GM12878 (cell line): ENCODE measurements around the gene WDFY4. TPM values are rescaled to one million over a fixed set of nuclear protein-coding genes. Genes with fewer than 3 reads are reported as not detected.

ENCODE experiments used
- CBFB ChIP-seq: IDR thresholded peaks from 2 replicates; pipeline ENCODE4 v1.6.1; 2016; ENCODE audit warnings: antibody characterized with exemption, low read depth
- CBX3 ChIP-seq: fragments of 200-600 bp; sonication (generic); IDR thresholded peaks from 2 replicates; pipeline ENCODE4 v1.6.1; 2016; ENCODE audit warnings: low read depth, borderline replicate concordance
- CREB1 ChIP-seq: IDR thresholded peaks from 2 replicates; pipeline ENCODE4 v1.6.1; 2012; ENCODE audit warnings: low read depth, mild to moderate bottlenecking, inconsistent platforms
- DPF2 ChIP-seq: fragments of 450-650 bp; IDR thresholded peaks from 2 replicates; pipeline ENCODE4 v1.6.1; 2017; ENCODE audit warnings: mild to moderate bottlenecking
- E2F8 ChIP-seq: fragments of 450-650 bp; IDR thresholded peaks from 2 replicates; pipeline ENCODE4 v1.6.1; 2018; ENCODE audit warnings: mild to moderate bottlenecking, low read depth, moderate library complexity; ENCODE audit not compliant: partially characterized antibody
- IRF4 ChIP-seq: IDR thresholded peaks from 2 replicates; pipeline ENCODE4 v1.6.1; 2011; ENCODE audit warnings: low read depth, low read length
- MLLT1 ChIP-seq: fragments of 450-650 bp; IDR thresholded peaks from 2 replicates; pipeline ENCODE4 v1.6.1; 2016; ENCODE audit warnings: mild to moderate bottlenecking
- NFIC ChIP-seq: IDR thresholded peaks from 2 replicates; pipeline ENCODE4 v1.6.1; 2012; ENCODE audit warnings: low read depth, mild to moderate bottlenecking, inconsistent platforms, low read length, moderate library complexity
- NFXL1 ChIP-seq: fragments of 450-650 bp; IDR thresholded peaks from 2 replicates; pipeline ENCODE4 v1.6.1; 2017; ENCODE audit warnings: antibody characterized with exemption, mild to moderate bottlenecking, borderline replicate concordance
- NFYB ChIP-seq: IDR thresholded peaks from 2 replicates; pipeline ENCODE4 v1.6.1; 2011; ENCODE audit warnings: low read depth, mild to moderate bottlenecking, low read length, improper control_type of control experiment, moderate library complexity; ENCODE audit not compliant: insufficient read depth
- NKRF ChIP-seq: fragments of 450-650 bp; conservative IDR thresholded peaks from 2 replicates; pipeline ENCODE4 v1.6.1; 2017; ENCODE audit warnings: mild to moderate bottlenecking, moderate library complexity
- NR2C1 ChIP-seq: fragments of 450-650 bp; IDR thresholded peaks from 2 replicates; pipeline ENCODE4 v1.6.1; 2017; ENCODE audit warnings: antibody characterized with exemption, mild to moderate bottlenecking, moderate library complexity
- NR2C2 ChIP-seq: IDR thresholded peaks from 2 replicates; pipeline ENCODE4 v1.6.1; 2011; ENCODE audit warnings: borderline replicate concordance, low read depth; ENCODE audit not compliant: control insufficient read depth, insufficient read length
- PML ChIP-seq: IDR thresholded peaks from 2 replicates; pipeline ENCODE4 v1.6.1; 2012; ENCODE audit warnings: low read length, inconsistent platforms
- SIN3A ChIP-seq: IDR thresholded peaks from 2 replicates; pipeline ENCODE4 v1.6.1; 2012; ENCODE audit warnings: low read depth, low read length, improper control_type of control experiment
- STAT3 ChIP-seq: IDR thresholded peaks from 2 replicates; pipeline ENCODE4 v1.6.1; 2011; ENCODE audit warnings: low read depth, low read length, improper control_type of control experiment
- SUZ12 ChIP-seq: fragments of 200-600 bp; sonication (generic); IDR thresholded peaks from one replicate; pipeline ENCODE4 v1.6.1; 2018; ENCODE audit warnings: antibody characterized with exemption, mild to moderate bottlenecking; ENCODE audit not compliant: unreplicated experiment
- TARDBP ChIP-seq: IDR thresholded peaks from 2 replicates; pipeline ENCODE4 v1.6.1; 2016; ENCODE audit warnings: borderline replicate concordance
- YBX1 ChIP-seq: fragments of 450-650 bp; IDR thresholded peaks from 2 replicates; pipeline ENCODE4 v1.6.1; 2016; ENCODE audit warnings: antibody characterized with exemption
- ZNF592 ChIP-seq: fragments of 450-650 bp; IDR thresholded peaks from 2 replicates; pipeline ENCODE4 v1.6.1; 2017; ENCODE audit warnings: mild to moderate bottlenecking, moderate library complexity
- polyA plus RNA-seq, 11 experiments: library from polyadenylated mRNA; depleted of rRNA in 4 of 11; unstranded in 6 of 11; stranded (reverse) in 5 of 11; fragments of >200 nt; fragmentation: Nextera tagmentation in 4 of 11; fragmentation: Illumina TruSeq in 1 of 11; extraction: Ambion mirVana in 4 of 11; extraction: Trizol in 1 of 11; gene quantifications; 1 replicate in 1 of 11; 2 replicates in 10 of 11; pipeline versions ENCODE4 v1.2.1 to v1.2.3, GENCODE V29; 2011 to 2016; ENCODE audit warnings: inconsistent platforms in 2 of 11, missing spikeins in 2 of 11, low read depth in 1 of 11
- total RNA-seq, 4 experiments: library from RNA; depleted of rRNA in 3 of 4; stranded (reverse); fragments of >200 nt in 3 of 4; fragmentation: Illumina TruSeq in 1 of 4; extraction: Trizol in 1 of 4; gene quantifications; 2 replicates each; pipeline versions ENCODE4 v1.2.1 to v1.2.3, GENCODE V29; 2013 to 2021

The WDFY4 gene
- total and polyA plus RNA-seq, 10 of the 15 experiments (the other 5 are each of a cell fraction or from before 2014, with no cell fraction given): 13.5 to 132 (median 47.3) TPM

GRCh38 chr10:48670978-48671913, 13.4 kb upstream of the WDFY4 start (continued):
- TF ChIP-seq NKRF (no peak; the same call in 1 of the 2 replicates), E2F8 (no peak), CBFB (no peak), NFYB (no peak), CREB1 (peak; percentile 78), CBX3 (no peak), NFIC (no peak; the same call in 1 of the 2 replicates), YBX1 (no peak), SIN3A (peak; percentile 74; the same call in 1 of the 2 replicates), PML (0 out of 2 replicates have a peak, but pooled peaks have one; percentile 63), DPF2 (peak; percentile 80), NR2C2 (no peak), ZNF592 (no peak), MLLT1 (peak; percentile 57), NR2C1 (no peak), TARDBP (0 out of 2 replicates have a peak, but pooled peaks have one; percentile 33), SUZ12 (no peak), NFXL1 (no peak), STAT3 (peak; percentile 56; the same call in 1 of the 2 replicates), IRF4 (no peak)
